ENCODE measurements around the gene F2. TPM values are rescaled to one million over a fixed set of nuclear protein-coding genes. Genes with fewer than 3 reads are reported as not detected.
A peak's percentile ranks its signal among the peaks of the same experiment; 100 is the strongest.

F2 gene
- total and polyA plus RNA-seq, 2 of the 13 experiments (the other 11 are each of a cell fraction or from before 2014, with no cell fraction given): 330 to 801 TPM

DNA sequence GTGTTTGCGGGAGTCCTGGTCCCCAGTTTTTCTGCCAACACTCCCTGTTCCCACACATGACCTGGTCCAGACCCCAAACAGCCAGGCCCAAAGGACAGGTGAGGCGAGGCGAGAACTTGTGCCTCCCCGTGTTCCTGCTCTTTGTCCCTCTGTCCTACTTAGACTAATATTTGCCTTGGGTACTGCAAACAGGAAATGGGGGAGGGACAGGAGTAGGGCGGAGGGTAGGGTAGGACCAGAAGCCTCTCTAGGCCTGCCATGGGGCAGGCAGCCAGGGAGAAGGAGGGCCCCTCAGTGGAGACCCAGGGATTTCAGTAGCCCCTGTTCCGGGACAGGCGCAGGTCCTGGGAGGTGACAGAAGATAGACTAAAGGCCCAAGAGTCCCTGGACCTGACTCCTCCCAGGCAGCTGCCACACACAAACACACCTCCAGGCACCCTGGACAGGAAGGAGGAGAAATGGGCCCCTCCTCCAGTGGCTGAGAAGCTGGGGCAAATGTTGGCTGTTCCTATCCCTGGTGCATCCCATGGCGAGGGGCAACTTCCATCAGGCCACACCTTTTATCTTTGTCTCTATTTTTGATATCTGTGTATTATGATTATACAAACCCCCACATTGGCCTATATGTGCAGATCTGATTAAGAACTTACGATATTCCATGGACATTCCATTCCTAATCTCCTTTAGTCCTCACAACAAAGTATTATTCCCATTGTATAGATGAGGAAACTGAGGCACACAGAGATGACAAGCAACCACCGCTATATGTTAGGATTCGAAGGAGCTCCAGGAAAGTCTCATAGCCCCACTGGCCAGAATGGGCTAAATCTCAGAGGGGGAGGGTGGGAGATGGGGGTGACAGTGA is 626 bp upstream of the F2 start (continued):
- TF ChIP-seq, protein P1, sequence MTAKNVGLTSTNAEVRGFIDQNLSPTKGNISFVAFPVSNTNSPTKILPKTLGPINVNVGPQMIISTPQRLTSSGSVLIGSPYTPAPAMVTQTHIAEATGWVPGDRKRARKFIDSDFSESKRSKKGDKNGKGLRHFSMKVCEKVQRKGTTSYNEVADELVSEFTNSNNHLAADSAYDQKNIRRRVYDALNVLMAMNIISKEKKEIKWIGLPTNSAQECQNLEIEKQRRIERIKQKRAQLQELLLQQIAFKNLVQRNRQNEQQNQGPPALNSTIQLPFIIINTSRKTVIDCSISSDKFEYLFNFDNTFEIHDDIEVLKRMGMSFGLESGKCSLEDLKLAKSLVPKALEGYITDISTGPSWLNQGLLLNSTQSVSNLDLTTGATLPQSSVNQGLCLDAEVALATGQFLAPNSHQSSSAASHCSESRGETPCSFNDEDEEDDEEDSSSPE (CRISPR knock-in tag; IDR thresholded peaks at IDR 0.05): peak; percentile 61; the same call in 1 of the 2 replicates
- TF ChIP-seq ZNF101 (CRISPR knock-in tag; IDR thresholded peaks at IDR 0.05; ENCODE audit: borderline replicate concordance, low read depth) (no peak), SETDB1 (CRISPR knock-in tag; IDR thresholded peaks at IDR 0.05; ENCODE audit: borderline replicate concordance) (no peak), RAD51 (IDR thresholded peaks at IDR 0.05; ENCODE audit: borderline replicate concordance) (no peak), SYNCRIP (IDR thresholded peaks at IDR 0.05; ENCODE audit: insufficient read depth, low read depth, low read length) (no peak), ZUFSP (CRISPR knock-in tag; IDR thresholded peaks at IDR 0.05; ENCODE audit: borderline replicate concordance) (no peak), YY1 (IDR thresholded peaks at IDR 0.05; ENCODE audit: insufficient read depth, insufficient replicate concordance, low read depth, low read length) (no peak), KDM2A (CRISPR knock-in tag; IDR thresholded peaks at IDR 0.05; ENCODE audit: borderline replicate concordance, low read depth) (peak; percentile 42; the same call in 1 of the 2 replicates), HNRNPUL1 (IDR thresholded peaks at IDR 0.05; ENCODE audit: low read depth, low read length) (no peak), ZNF30 (CRISPR knock-in tag; IDR thresholded peaks at IDR 0.05) (0 out of 2 replicates have a peak, but pooled peaks have one; percentile 33), ISX (CRISPR knock-in tag; conservative IDR thresholded peaks at IDR 0.05) (0 out of 2 replicates have a peak, but pooled peaks have one; percentile 57), PHF8 (CRISPR knock-in tag; IDR thresholded peaks at IDR 0.05) (peak; percentile 68), NFYC (CRISPR knock-in tag; IDR thresholded peaks at IDR 0.05) (no peak), PCBP2 (optimal IDR thresholded peaks at IDR 0.05; ENCODE audit: low read depth, low read length, poor library complexity, severe bottlenecking) (no peak), RFX5 (IDR thresholded peaks at IDR 0.05; ENCODE audit: low read depth, low read length) (no peak), TBX3 (IDR thresholded peaks at IDR 0.05; ENCODE audit: borderline replicate concordance) (peak; percentile 59; the same call in 1 of the 2 replicates), ZNF337 (CRISPR knock-in tag; IDR thresholded peaks at IDR 0.05; ENCODE audit: borderline replicate concordance, low read depth) (no peak), ZNF264 (CRISPR knock-in tag; IDR thresholded peaks at IDR 0.05) (peak; percentile 60; the same call in 1 of the 2 replicates)
- TF ChIP-seq, protein P2, sequence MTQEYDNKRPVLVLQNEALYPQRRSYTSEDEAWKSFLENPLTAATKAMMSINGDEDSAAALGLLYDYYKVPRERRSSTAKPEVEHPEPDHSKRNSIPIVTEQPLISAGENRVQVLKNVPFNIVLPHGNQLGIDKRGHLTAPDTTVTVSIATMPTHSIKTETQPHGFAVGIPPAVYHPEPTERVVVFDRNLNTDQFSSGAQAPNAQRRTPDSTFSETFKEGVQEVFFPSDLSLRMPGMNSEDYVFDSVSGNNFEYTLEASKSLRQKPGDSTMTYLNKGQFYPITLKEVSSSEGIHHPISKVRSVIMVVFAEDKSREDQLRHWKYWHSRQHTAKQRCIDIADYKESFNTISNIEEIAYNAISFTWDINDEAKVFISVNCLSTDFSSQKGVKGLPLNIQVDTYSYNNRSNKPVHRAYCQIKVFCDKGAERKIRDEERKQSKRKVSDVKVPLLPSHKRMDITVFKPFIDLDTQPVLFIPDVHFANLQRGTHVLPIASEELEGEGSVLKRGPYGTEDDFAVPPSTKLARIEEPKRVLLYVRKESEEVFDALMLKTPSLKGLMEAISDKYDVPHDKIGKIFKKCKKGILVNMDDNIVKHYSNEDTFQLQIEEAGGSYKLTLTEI (CRISPR knock-in tag; conservative IDR thresholded peaks at IDR 0.05): no peak
- TF ChIP-seq, protein P3, sequence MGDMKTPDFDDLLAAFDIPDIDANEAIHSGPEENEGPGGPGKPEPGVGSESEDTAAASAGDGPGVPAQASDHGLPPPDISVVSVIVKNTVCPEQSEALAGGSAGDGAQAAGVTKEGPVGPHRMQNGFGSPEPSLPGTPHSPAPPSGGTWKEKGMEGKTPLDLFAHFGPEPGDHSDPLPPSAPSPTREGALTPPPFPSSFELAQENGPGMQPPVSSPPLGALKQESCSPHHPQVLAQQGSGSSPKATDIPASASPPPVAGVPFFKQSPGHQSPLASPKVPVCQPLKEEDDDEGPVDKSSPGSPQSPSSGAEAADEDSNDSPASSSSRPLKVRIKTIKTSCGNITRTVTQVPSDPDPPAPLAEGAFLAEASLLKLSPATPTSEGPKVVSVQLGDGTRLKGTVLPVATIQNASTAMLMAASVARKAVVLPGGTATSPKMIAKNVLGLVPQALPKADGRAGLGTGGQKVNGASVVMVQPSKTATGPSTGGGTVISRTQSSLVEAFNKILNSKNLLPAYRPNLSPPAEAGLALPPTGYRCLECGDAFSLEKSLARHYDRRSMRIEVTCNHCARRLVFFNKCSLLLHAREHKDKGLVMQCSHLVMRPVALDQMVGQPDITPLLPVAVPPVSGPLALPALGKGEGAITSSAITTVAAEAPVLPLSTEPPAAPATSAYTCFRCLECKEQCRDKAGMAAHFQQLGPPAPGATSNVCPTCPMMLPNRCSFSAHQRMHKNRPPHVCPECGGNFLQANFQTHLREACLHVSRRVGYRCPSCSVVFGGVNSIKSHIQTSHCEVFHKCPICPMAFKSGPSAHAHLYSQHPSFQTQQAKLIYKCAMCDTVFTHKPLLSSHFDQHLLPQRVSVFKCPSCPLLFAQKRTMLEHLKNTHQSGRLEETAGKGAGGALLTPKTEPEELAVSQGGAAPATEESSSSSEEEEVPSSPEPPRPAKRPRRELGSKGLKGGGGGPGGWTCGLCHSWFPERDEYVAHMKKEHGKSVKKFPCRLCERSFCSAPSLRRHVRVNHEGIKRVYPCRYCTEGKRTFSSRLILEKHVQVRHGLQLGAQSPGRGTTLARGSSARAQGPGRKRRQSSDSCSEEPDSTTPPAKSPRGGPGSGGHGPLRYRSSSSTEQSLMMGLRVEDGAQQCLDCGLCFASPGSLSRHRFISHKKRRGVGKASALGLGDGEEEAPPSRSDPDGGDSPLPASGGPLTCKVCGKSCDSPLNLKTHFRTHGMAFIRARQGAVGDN (CRISPR knock-in tag; IDR thresholded peaks at IDR 0.05): peak; percentile 86
